ENCODE results near the gene TAF3. TPM values are rescaled to one million over a fixed set of nuclear protein-coding genes. Genes with fewer than 3 reads are reported as not detected.

Gene TAF3
- total RNA-seq, 1 donor from 2014 or later = 11.8 TPM

GRCh38 chr10:8055420-8056349 lies 237.4 kb downstream of the TAF3 start:
- Mint-ChIP-seq H3K4me3 (peak overlapping the region; percentile 80), H3K4me1 (peaks cover 26% of the 10 kb centered on the region), H3K9me3 (no peaks in the 10 kb centered on the region), H3K36me3 (ENCODE audit: low read depth) (peaks cover 2% of the 10 kb centered on the region), H3K27ac (ENCODE audit: unreplicated experiment) (no peak overlapping the region), H3K27me3 (ENCODE audit: low read depth) (peaks cover 96% of the 10 kb centered on the region)
- DNase-seq (ENCODE audit: low read depth, low spot score) = no peak
- no peak for TF ChIP-seq CTCF (conservative IDR thresholded peaks at IDR 0.05)

GRCh38 chr10:8056378-8056777 lies 238.1 kb downstream of the TAF3 start:
- H3K27me3 Mint-ChIP-seq (ENCODE audit: low read depth) = peaks cover 97% of the 10 kb centered on the region
- H3K27ac Mint-ChIP-seq (ENCODE audit: unreplicated experiment) = no peak overlapping the region
- H3K4me1 Mint-ChIP-seq = peaks cover 26% of the 10 kb centered on the region
- DNase-seq (ENCODE audit: low read depth, low spot score) = no peak
- peaks cover 2% of the 10 kb centered on the region for H3K36me3 Mint-ChIP-seq (ENCODE audit: low read depth)
- H3K9me3 Mint-ChIP-seq = no peaks in the 10 kb centered on the region
- no peak for TF ChIP-seq CTCF (conservative IDR thresholded peaks at IDR 0.05)
- peak overlapping the region; percentile 80 for H3K4me3 Mint-ChIP-seq

- Mint-ChIP-seq H3K4me3 (peak overlapping the region; percentile 80), H3K9me3 (no peaks in the 10 kb centered on the region), H3K27ac (ENCODE audit: unreplicated experiment) (no peak overlapping the region), H3K36me3 (ENCODE audit: low read depth) (peaks cover 2% of the 10 kb centered on the region), H3K27me3 (ENCODE audit: low read depth) (peaks cover 97% of the 10 kb centered on the region), H3K4me1 (peaks cover 26% of the 10 kb centered on the region)
- no peak for DNase-seq (ENCODE audit: low read depth, low spot score)
- no peak for TF ChIP-seq CTCF (conservative IDR thresholded peaks at IDR 0.05)
Observed at GRCh38 chr10:8056871-8057331, 238.6 kb downstream of the TAF3 start.

GRCh38 chr10:8057636-8058273 lies 239.4 kb downstream of the TAF3 start:
- H3K27ac Mint-ChIP-seq (ENCODE audit: unreplicated experiment) = no peak overlapping the region
- H3K4me1 Mint-ChIP-seq = peaks cover 26% of the 10 kb centered on the region
- peaks cover 2% of the 10 kb centered on the region for H3K36me3 Mint-ChIP-seq (ENCODE audit: low read depth)
- H3K9me3 Mint-ChIP-seq = no peaks in the 10 kb centered on the region
- TF ChIP-seq CTCF (conservative IDR thresholded peaks at IDR 0.05) = no peak
- H3K4me3 Mint-ChIP-seq = no peak overlapping the region
- no peak for DNase-seq (ENCODE audit: low read depth, low spot score)
- H3K27me3 Mint-ChIP-seq (ENCODE audit: low read depth) = peaks cover 97% of the 10 kb centered on the region

- Mint-ChIP-seq H3K4me3 (no peak overlapping the region), H3K9me3 (no peaks in the 10 kb centered on the region), H3K4me1 (peaks cover 20% of the 10 kb centered on the region), H3K27me3 (ENCODE audit: low read depth) (peaks cover 98% of the 10 kb centered on the region), H3K36me3 (ENCODE audit: low read depth) (no peaks in the 10 kb centered on the region), H3K27ac (ENCODE audit: unreplicated experiment) (no peak overlapping the region)
- TF ChIP-seq CTCF (conservative IDR thresholded peaks at IDR 0.05) = no peak
- no peak for DNase-seq (ENCODE audit: low read depth, low spot score)
Observed at GRCh38 chr10:8058274-8059111, 240.2 kb downstream of the TAF3 start.
